GM12878 (cell line): ENCODE data around the gene B4GALT1. TPM values are rescaled to one million over a fixed set of nuclear protein-coding genes. Genes with fewer than 3 reads are reported as not detected.

ENCODE experiments used
- ATAC-seq: fragments of 200-7000 bp; cut with Tn5 transposase; 3 replicates; pipeline ENCODE4 v1.9.1; 2020; ENCODE audit warnings: mild to moderate bottlenecking, moderate library complexity
- BruUV-seq: library from RNA; stranded (reverse); fragments of 400-500 nt; replicated peaks from 2 replicates; lab custom pipeline; 2021; lab: Mats Ljungman, UMichigan
- CTCF ChIA-PET: fragments of 300-600 bp; sonication (Branson Sonifier 250); formaldehyde crosslinking; extraction: SDS; loops from one replicate; lab custom pipeline; 2021; ENCODE audit warnings: inconsistent platforms; lab: Yijun Ruan, JAX
- POLR2A ChIA-PET: fragments of 350-600 bp; formaldehyde crosslinking; extraction: SDS; loops from one replicate; lab custom pipeline; 2021; ENCODE audit warnings: inconsistent platforms; lab: Charles Lee
- RAD21 ChIA-PET: fragments of 300-600 bp; sonication (Branson Sonifier 250); formaldehyde crosslinking; loops from one replicate; lab custom pipeline; 2023; ENCODE audit warnings: antibody characterized with exemption; ENCODE audit not compliant: unreplicated experiment; lab: Charles Lee
- SMC1A ChIA-PET: fragments of 300-600 bp; sonication (Branson Sonifier 250); formaldehyde crosslinking; loops from one replicate; lab custom pipeline; 2023; ENCODE audit not compliant: unreplicated experiment, uncharacterized antibody; lab: Charles Lee
- DNase-seq: peaks from one replicate; pipeline ENCODE4 v3.0.0-alpha.2; 2011; ENCODE audit warnings: low read depth, low spot score
- FAIRE-seq: peaks from 3 replicates; lab custom pipeline; 2011; peaks lifted over from hg19 to GRCh38; lab: Jason Lieb, UNC
- H2AFZ ChIP-seq: 2 replicates; pipeline ENCODE4 v1.6.0; 2011; ENCODE audit warnings: low read depth, low read length, control low read depth; ENCODE audit not compliant: control insufficient read depth
- H3K27ac ChIP-seq: 2 replicates; pipeline ENCODE4 v1.5.1; 2011; ENCODE audit warnings: control low read depth; ENCODE audit not compliant: control insufficient read depth, insufficient read depth
- H3K27me3 ChIP-seq, 2 experiments: replicated peaks in 1 of 2; 2 replicates each; pipeline versions ENCODE4 v1.6.0 to v1.6.1; 2011; ENCODE audit warnings: low read length in 1 of 2; ENCODE audit not compliant: control insufficient read depth in 2 of 2, insufficient read depth in 2 of 2
- H3K36me3 ChIP-seq, 2 experiments: 2 replicates each; pipeline ENCODE4 v1.5.1; 2011; ENCODE audit warnings: low read length in 1 of 2; ENCODE audit not compliant: control insufficient read depth in 2 of 2, insufficient read depth in 2 of 2
- H3K4me1 ChIP-seq: 2 replicates; pipeline ENCODE4 v1.6.1; 2011; ENCODE audit warnings: mild to moderate bottlenecking, low read length, moderate library complexity, mixed read lengths; ENCODE audit not compliant: control insufficient read depth, insufficient read depth
- H3K4me2 ChIP-seq: 2 replicates; pipeline ENCODE4 v1.6.0; 2011; ENCODE audit warnings: control low read depth; ENCODE audit not compliant: control insufficient read depth, insufficient read depth
- H3K4me3 ChIP-seq: fragments of 200-600 bp; sonication (generic); 2 replicates; pipeline ENCODE4 v1.5.1; 2016
- H3K79me2 ChIP-seq: 2 replicates; pipeline ENCODE4 v1.6.0; 2011; ENCODE audit warnings: low read length; ENCODE audit not compliant: control insufficient read depth, insufficient read depth
- H3K9ac ChIP-seq: 2 replicates; pipeline ENCODE4 v1.8.0; 2011; ENCODE audit warnings: low read length, control low read depth, mixed read lengths; ENCODE audit not compliant: control insufficient read depth, insufficient read depth
- H3K9me3 ChIP-seq: replicated peaks from 3 replicates; pipeline ENCODE4 v1.5.1; 2011; ENCODE audit warnings: mild to moderate bottlenecking, low read length; ENCODE audit not compliant: control insufficient read depth, insufficient read depth
- H4K20me1 ChIP-seq: 2 replicates; pipeline ENCODE4 v1.6.0; 2011; ENCODE audit not compliant: control insufficient read depth, insufficient read depth
- EED ChIP-seq: sonication (generic); IDR thresholded peaks from 2 replicates; pipeline ENCODE4 v1.6.1; 2016; ENCODE audit warnings: antibody characterized with exemption, low read depth
- KDM1A ChIP-seq: fragments of 200-600 bp; sonication (generic); IDR thresholded peaks from 2 replicates; pipeline ENCODE4 v1.6.1; 2016; ENCODE audit warnings: borderline replicate concordance
- MYC ChIP-seq: IDR thresholded peaks from 2 replicates; pipeline ENCODE4 v1.6.1; 2011; ENCODE audit warnings: mild to moderate bottlenecking, low read length, moderate library complexity, inconsistent platforms; ENCODE audit not compliant: insufficient read depth, insufficient replicate concordance, insufficient read length, severe bottlenecking
- NFXL1 ChIP-seq: fragments of 450-650 bp; IDR thresholded peaks from 2 replicates; pipeline ENCODE4 v1.6.1; 2017; ENCODE audit warnings: antibody characterized with exemption, mild to moderate bottlenecking, borderline replicate concordance
- NR2C2 ChIP-seq: IDR thresholded peaks from 2 replicates; pipeline ENCODE4 v1.6.1; 2011; ENCODE audit warnings: borderline replicate concordance, low read depth; ENCODE audit not compliant: control insufficient read depth, insufficient read length
- RUNX3 ChIP-seq: IDR thresholded peaks from 2 replicates; pipeline ENCODE4 v1.6.1; 2012; ENCODE audit warnings: low read length, inconsistent platforms
- USF2 ChIP-seq: IDR thresholded peaks from 2 replicates; pipeline ENCODE4 v1.6.1; 2011; ENCODE audit warnings: low read depth, low read length, improper control_type of control experiment, borderline replicate concordance
- WGBS: methylation state at CpG from one replicate; pipeline ENCODE4 v1.1.6; 2016; ENCODE audit warnings: low lambda C conversion rate; ENCODE audit not compliant: insufficient replicate concordance, insufficient coverage; ENCODE audit errors: missing lambda C conversion rate; 5-methylcytosine and 5-hydroxymethylcytosine counted together
- in situ Hi-C: fragments of 300-500 bp; cut with MboI; formaldehyde crosslinking; loops from 9 replicates; pipeline ENCODE4 v1.14.3; 2018; ENCODE audit warnings: mixed read lengths
- intact Hi-C: fragments of 100-400 bp; cut with micrococcal nuclease; formaldehyde crosslinking; loops from one replicate; pipeline ENCODE4 v1.14.2; 2022; ENCODE audit not compliant: unreplicated experiment
- polyA plus RNA-seq, 11 experiments: library from polyadenylated mRNA; depleted of rRNA in 4 of 11; unstranded in 6 of 11; stranded (reverse) in 5 of 11; fragments of >200 nt; fragmentation: Nextera tagmentation in 4 of 11; fragmentation: Illumina TruSeq in 1 of 11; extraction: Ambion mirVana in 4 of 11; extraction: Trizol in 1 of 11; gene quantifications; 1 replicate in 1 of 11; 2 replicates in 10 of 11; pipeline versions ENCODE4 v1.2.1 to v1.2.3, GENCODE V29; 2011 to 2016; ENCODE audit warnings: inconsistent platforms in 2 of 11, missing spikeins in 2 of 11, low read depth in 1 of 11
- total RNA-seq, 4 experiments: library from RNA; depleted of rRNA in 3 of 4; stranded (reverse); fragments of >200 nt in 3 of 4; fragmentation: Illumina TruSeq in 1 of 4; extraction: Trizol in 1 of 4; gene quantifications; 2 replicates each; pipeline versions ENCODE4 v1.2.1 to v1.2.3, GENCODE V29; 2013 to 2021
- TF ChIP-seq, protein P1 (sequence below): IDR thresholded peaks from 2 replicates; pipeline ENCODE4 v1.6.1; 2012; ENCODE audit warnings: low read depth, low read length, improper control_type of control experiment

Gene B4GALT1
- total and polyA plus RNA-seq, 10 of the 15 experiments (the other 5 are each of a cell fraction or from before 2014, with no cell fraction given), result 12.7 to 79.0 (median 41.0) TPM

DNA sequence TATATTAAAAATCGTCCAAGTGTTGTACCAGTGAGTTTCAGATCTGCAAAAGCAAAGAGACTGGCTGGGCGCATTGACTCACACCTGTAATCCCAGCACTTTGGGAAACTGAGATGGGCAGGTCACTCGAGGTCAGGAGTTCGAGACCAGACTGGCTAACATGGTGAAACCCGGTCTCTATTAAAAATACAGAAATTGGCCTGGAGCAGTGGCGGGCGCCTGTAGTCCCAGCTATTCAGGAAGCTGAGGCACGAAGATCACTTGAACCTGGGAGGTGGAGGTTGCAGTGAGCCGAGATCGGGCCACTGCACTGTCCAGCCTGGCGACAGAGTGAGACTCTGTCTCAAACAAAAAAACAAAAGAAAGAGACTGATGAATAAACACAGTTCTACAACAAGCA lies 18.3 kb upstream of the B4GALT1 start (continued):
- no peak for TF ChIP-seq RUNX3
- TF ChIP-seq, protein P1, sequence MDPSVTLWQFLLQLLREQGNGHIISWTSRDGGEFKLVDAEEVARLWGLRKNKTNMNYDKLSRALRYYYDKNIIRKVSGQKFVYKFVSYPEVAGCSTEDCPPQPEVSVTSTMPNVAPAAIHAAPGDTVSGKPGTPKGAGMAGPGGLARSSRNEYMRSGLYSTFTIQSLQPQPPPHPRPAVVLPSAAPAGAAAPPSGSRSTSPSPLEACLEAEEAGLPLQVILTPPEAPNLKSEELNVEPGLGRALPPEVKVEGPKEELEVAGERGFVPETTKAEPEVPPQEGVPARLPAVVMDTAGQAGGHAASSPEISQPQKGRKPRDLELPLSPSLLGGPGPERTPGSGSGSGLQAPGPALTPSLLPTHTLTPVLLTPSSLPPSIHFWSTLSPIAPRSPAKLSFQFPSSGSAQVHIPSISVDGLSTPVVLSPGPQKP, result no peak
- TF ChIP-seq MYC, result no peak
- TF ChIP-seq NR2C2, result no peak
- TF ChIP-seq KDM1A, result no peak
- TF ChIP-seq NFXL1, result no peak

GRCh38 chr9:33184963-33185362 lies 17.8 kb upstream of the B4GALT1 start:
- intact Hi-C loops (no loop called here), in situ Hi-C loops (no loop called here)
- H3K27me3 ChIP-seq, result no peaks in the 10 kb centered on the region
- no peak for ATAC-seq
- H3K36me3 ChIP-seq, result no peaks in the 10 kb centered on the region
- SMC1A ChIA-PET, result interaction anchor here (0.7 to 1.8 kb wide), 3 partner anchors 16 to 48 kb away, joined by 3 to 8 read pairs (median 4); no protein-coding TSS in a partner anchor
- FAIRE-seq, result no peak
- H3K4me2 ChIP-seq, result no peak overlapping the region
- peaks cover 13% of the 10 kb centered on the region for H3K4me1 ChIP-seq
- no peak overlapping the region for H3K27ac ChIP-seq
- H3K9ac ChIP-seq, result no peak overlapping the region
- H3K4me3 ChIP-seq, result no peak overlapping the region
- no peak for DNase-seq
- no peaks in the 10 kb centered on the region for H4K20me1 ChIP-seq
- no peak for TF ChIP-seq USF2
- TF ChIP-seq EED, result no peak
- H2AFZ ChIP-seq, result no peak overlapping the region
- RAD21 ChIA-PET, result no interaction called here
- CTCF ChIA-PET, result interaction anchor here (0.9 to 1.2 kb wide), 3 partner anchors 10 to 18 kb away, joined by 3 to 6 read pairs (median 3); partner anchors contain the start of gene B4GALT1
- H3K9me3 ChIP-seq, result no peaks in the 10 kb centered on the region
- no TSS peak for BruUV-seq
- POLR2A ChIA-PET, result no interaction called here
- H3K79me2 ChIP-seq, result no peaks in the 10 kb centered on the region
- 96% methylated on average over 2 of the region's 2 CpGs for WGBS
